GM23248 (cell line): ENCODE measurements around the gene ZMYM5.

Experiments used
- EZH2 ChIP-seq: fragments of 200-600 bp; sonication (generic); IDR thresholded peaks from 2 replicates; pipeline ENCODE4 v1.6.1; 2018; ENCODE audit warnings: antibody characterized with exemption, mild to moderate bottlenecking; ENCODE audit not compliant: insufficient read depth, poor library complexity, severe bottlenecking
- EZH2phosphoT487 ChIP-seq: fragments of 200-600 bp; sonication (generic); IDR thresholded peaks from 2 replicates; pipeline ENCODE4 v1.6.1; 2018; ENCODE audit warnings: antibody characterized with exemption, moderate library complexity, mild to moderate bottlenecking, low read depth; ENCODE audit not compliant: insufficient read depth

DNA sequence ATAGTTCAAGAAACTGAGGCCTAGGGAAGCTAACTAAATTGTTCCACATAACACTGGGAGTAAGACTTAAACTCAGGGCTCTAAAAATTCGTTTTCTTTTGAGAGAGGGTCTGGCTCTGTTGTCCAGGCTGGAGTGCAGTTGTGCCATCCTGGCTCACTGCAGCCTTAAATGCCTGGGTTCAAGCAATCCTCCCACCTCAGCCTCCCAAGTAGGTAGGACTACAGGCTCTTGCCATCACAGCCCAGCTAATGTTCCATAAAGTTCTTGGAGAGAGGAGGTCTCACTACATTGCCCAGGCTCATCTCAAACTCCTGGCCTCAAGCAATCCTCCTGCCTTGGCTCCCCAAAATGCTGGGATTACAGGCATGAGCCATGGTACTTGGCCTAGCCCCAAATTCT lies 10.7 kb downstream of the ZMYM5 start:
- TF ChIP-seq EZH2phosphoT487 (no peak), EZH2 (no peak)
